Suppressor macrophage (primary cell): ENCODE data around the gene CCL16.
"Not testable (repeated sequence)": the region's sequence is repeated elsewhere in the genome, so short reads cannot be mapped to it uniquely, and the experiment has no call there.

Source experiments
- DNase-seq, 4 experiments: peaks; one replicate each; pipeline ENCODE4 v3.0.0-alpha.2; 2020 to 2022

Gene CCL16

DNA sequence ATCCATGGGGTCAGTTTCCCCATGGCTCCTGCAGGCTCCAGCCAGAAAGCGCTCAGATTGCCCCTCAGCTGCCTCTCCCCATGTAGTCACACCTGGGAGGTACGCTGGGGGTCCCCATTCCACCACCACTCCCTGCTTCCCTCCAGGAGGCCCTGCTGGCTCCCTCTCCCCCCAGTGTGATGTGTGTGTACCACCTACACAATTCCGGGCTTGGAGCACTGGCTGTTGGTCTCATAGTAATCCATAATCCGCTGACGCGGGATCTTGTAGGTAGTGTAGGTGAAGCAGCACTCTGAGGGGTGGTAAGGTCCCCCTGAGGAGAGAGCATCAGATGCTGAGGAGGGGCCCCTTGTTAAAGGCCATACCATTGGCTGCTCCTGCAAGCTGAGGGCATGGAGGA is 2.8 kb upstream of the CCL16 start:
- DNase-seq: no peak

DNA sequence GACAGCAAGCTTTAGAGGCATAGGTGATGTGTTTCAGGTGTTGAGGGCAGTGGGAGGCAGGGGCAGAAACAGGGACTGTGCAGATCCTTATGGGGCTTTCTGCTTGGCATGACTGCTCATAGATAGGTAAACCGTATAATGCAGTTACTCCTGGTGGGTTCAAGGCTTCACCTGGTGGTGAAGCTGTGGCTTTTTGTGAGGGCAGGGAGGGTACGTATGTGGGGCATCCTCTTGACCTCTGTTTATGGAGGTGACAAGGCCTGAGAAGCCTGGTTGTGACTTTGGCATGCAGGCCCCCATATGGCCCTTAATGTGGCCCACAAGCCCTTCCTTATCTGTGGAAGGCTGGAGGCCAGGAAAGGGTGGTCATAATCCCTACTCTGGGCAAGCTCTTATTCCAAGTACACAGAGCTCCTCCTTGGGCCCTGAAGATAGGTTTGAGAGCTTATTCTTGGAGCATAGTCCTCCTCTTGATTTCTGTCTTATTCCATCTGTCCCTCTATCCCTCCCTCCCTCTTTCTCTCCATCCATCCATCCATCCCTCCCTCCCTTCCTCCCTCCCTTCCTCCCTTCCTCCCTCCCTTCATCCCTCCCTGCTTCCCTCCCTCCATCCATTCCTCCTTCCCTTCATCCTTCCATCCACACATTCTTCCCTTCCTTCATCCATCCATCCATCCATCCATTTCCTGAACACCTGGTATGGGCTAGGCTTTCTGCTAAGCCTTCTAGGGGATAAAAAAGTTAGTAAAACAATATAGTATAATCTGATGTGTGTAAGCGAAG is 1.3 kb upstream of the CCL16 start:
- DNase-seq: no peak

DNA sequence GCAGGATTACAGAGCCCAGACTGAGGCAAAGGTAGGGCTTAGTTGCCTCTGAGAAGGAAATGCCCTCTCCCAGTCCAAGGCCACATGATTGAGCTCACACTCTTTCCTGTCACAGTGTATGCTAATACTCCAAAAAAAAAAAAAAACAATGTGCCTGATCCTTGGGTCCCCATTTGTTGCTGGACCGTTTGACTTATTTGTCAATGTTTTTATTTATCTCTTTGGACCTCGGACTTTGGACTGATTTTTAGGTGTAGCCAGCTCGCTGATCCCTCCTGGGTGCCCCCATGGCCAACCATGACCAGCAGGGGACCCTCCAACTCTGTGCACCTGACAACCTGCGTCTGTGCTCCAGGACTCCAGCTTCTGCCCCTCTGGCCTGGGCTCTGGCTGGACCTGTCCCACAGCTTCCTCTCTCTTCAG is 622 bp upstream of the CCL16 start:
- DNase-seq: peak in 1 of 4 experiments; percentile 20

DNA sequence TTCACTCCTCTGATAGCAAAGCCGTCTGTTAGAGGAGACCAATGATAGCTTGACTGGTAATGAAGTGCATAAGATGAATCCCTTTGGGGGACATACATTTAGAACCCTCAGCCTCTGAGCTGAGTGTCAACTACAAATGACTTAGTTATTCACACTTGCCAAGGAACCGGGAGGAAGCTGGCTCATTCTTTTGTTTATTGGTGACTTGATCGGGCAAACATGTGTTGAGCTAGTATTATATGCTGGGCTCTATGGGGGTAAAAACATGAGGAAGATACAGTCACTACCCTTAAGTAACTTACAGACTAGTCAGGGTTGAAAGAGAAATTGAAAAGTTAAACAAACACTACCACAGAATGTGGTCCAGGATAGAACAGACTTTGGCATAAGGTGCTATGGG is 3.0 kb downstream of the CCL16 start:
- no peak for DNase-seq

DNA sequence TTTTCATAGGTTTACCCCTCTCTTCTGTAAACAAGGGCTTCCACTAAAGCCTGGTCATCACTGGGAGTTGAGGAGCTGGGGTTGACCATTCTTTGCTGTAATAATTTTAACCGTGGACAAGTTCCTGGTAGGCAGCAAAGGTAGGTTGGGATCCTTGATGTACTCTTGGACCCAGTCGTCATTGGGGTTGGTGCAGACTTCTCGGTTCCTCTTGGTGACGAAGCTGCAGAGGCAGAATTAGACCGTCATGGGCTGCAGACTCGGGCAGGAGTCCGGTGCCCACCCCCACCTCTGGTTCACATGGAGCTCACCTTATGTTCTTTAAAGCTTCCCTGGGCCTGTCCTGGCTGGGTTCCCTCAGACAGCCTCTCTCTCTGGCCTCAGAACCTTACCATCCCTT is 3.8 kb downstream of the CCL16 start:
- no peak for DNase-seq

DNA sequence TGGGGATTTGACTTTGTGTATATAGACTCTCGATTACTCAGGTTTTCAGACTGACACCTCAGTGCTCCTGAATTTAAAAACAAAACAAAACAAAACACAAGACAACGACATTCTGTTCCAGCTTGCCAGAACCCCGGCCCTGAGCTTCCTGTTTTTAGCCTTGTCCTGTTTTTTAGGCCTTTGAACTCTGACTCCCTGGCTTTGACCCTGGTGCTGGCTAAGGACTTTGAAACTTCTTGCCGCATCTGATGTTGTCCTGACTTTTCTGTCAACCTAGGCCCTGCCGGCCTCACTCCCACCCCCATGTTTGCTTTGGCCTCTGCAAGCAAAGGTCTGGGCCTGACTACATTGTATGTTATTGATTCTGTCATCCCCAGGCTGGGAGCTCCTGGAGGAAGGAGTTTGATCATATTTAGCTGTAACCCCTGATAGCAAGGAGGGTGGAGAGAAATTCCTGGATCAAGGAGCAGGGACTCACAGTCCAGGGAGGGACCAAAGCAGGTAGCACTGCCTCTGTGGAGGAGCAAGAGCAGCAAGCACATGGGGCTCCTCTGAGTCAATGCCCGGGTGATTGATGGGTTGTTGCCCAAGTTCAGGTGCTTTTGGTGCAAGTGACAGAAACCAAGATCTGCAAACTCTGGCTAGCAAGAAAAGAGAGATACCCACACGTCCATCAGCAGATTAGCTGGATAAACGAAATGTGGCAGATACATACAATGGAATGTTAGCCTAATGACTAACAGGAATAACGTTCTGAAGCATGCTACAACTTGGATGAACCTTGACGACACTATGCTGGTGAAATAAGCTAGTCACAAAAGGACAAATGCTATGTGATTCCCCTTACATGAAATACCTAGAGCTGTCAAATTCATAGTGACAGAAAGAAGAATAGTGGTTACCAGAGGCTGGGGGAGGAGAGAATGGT is 7.7 kb downstream of the CCL16 start:
- peak; percentile 9 to 51 (median 38) for DNase-seq

DNA sequence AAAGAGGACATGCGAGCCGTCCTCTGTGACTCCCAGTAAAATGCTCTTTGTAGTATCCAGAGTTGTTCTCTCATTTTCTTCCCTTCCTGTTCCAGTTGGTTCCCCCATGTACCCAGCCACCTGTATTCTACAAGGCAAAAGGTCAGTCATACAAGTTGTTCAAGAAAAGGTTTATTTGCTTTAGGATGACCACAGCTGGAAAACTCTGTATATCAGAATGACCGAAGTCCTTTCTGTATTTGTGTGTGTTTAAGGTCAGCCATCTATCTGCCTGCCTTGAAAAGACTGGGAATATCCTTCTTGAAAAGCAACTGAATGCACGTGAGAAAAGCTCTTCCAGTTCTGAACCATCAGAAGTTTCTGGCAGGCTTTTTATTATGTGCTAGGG is 8.4 kb downstream of the CCL16 start:
- DNase-seq: no peak

DNA sequence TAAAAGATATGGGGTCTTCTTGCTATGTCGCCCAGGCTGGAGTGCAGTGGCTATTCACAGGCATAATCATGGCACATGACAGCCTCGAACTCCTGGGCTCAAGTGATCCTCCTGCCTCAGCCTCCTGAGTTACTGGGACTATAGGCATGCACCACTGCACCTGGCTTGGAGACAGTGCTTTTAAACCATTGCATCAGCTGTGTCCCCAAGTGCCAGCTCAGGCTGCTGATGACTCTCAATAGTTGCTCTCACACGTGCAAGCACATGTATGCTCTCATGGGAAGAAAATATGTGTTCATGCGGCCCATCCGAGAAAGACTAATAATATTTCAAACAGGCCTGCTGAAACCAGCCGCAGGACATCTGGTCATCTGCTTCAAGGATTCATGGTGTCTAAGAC is 8.8 kb downstream of the CCL16 start:
- no peak for DNase-seq

DNA sequence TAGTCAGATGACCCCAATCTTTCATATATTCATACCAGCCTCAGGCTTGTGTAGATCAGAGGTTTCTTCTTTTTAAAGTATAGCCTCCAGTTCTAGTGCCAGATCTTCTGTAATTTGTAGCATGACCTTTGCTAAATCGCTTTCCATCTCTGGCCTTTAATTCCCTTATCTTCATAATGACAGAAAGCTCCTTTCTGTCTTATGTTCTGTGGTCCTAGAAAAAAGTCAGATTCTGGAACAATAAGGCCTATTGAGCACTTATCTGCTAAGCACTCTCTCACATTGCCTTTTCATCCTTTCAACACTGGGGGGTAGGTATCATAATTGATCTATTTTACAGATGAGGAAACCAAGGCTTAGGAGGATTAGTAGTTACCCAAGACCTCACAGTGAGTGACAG is 9.2 kb downstream of the CCL16 start:
- no peak for DNase-seq

DNA sequence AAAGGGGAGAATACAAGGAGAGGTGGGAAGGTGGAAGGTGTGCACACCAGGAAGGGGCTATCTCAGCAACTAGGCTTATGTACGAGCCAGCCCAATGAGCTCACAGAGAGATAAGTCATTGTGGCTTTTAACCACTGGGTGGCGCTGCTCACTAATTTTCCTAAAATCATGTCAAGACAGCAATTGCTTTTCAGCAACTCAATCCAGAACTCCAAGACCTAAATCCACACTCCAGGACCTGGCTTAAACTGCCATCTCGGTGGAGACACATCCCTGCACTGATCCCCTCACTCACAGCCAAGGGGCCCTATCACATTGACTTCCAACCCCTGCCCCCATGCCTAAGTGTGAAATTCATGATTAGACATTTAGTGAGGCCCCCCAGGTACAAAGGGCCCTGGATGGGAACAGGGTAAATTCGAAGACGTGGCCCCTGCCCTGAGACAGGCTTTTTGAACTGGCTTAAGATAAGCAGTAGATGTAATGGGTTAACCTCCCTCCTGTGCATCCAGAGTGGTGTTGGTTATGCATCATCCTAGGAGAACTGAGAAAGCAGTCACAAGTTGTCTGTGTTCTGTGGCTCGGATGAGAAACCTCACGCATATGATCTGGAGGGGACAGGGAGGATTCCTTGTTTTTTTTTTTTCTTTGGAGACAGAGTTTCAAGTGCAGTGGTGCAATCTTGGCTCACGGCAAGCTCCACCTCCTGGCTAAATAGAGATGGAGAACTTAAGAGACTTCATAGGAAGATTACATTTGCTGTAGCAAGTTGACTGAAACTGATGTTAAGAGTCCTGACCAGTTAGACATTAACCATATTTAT is 11.5 kb downstream of the CCL16 start:
- DNase-seq: peak; percentile 85 to 93 (median 88)

DNA sequence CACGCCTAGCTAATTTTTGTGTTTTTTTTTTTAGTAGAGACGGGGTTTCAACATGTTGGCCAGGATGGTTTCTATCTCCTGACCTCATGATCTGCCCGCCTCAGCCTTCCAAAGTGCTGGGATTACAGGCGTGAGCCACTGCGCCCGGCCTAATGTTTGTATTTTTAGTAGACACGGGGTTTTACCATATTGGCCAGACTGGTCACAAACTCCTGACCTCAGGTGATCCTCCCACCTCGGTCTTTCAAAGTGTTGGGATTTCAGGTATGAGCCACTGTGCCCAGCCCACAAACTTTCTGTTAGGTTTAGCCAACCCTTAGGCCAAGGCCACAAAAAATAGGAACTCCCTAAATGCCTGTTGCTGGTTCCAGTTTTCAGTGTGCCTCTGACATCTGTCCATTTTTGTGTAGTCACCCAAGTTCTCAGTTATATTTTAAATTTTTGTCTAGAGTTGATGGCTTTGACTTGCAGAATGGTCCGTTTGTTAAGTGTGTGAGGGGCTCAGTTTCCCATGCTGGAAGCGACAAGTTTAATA is 12.7 kb downstream of the CCL16 start:
- DNase-seq: no peak

DNA sequence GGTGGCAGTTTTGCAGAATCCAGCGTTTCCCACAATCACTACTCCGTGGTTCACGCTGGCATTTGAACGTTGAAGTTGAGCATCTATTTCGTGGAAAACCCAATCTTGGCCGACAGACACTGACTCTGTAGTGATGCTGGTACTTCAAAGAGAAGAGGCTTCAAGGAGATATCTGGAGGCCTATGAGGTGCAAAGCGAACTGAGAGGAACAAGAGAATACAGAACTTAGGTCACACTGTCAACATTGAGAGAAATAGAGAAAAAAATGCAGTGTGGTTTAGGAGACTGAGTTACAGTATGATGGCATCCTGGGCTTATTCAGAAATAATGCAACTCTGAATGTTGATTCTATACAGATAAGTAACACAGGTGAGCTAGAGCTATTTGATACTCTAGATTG is 16.0 kb downstream of the CCL16 start:
- DNase-seq: no peak

DNA sequence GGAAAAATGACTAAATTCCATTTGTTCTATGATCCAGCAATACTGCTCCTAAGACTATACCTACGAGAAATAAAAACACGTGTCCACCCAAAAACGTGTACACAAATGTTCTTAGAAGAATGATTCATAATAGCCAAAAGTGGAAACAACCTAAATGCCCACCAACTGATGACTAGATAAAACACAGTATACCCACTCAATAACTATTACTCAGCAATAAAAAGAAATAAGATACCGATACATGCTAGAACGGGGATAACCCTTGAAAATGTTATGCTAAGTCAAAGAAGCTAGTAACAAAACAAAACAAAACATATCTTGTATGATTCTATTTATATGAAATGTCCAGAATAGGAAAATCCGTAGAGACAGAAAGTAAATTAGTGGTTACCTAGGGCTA is 17.6 kb downstream of the CCL16 start:
- DNase-seq: no peak

DNA sequence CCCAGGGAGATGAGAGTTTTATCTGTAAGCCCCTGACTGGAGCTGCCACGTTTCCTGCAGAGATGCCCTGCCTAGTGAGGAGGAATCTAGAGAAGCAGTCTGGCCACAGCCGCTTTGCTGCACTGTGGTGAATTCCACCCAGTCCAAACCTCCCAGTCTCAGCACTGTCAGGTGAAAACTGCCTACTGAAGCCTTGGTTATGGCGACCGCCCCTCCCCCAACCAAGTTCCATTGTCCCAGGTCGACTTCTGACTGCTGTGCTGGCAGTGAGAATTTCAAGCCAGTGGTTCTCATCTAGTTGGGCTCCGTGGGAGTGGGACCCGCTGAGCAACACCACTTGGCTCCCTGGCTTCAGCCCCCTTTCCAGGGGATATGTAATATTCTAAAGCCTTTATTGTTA is 27.6 kb downstream of the CCL16 start:
- no peak for DNase-seq

DNA sequence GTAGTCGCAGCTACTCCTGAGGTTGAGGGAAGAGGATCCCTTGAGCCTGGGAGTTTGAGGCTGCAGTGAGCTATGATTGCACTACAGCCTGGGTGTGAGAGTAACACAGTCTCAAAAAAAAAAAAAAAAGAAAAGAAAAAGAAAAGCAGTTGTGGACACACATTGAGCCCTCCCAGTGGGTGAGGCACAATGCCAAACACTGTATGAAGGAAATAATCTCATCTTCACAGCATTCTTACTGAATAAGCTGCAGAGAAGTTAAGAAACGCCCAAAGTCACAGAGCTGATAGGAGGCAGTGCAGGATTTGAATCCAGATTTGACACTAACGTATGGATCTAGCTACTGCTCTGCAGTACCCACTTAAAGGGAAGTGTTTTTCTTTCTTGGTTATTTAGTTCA is 31.9 kb downstream of the CCL16 start:
- no peak for DNase-seq

DNA sequence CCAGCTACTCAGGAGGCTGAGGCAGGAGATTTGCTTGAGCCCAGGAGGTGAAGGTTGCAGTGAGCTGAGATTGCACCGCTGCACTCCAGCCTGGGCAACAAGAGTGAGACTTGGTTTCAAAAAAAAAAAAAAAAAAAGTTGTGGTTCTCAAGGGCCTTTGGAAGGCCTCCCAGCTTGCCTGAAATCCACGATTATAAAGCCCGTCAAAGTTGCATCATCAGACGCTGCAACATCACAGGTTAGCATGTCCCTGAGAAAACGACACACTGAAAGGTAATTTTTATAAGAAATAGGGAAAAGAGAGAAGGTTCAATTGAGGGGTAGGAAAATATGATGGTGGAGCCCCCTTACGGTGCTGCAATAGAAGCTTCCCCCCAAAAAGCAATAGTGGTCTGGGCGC is 33.2 kb downstream of the CCL16 start:
- DNase-seq: no peak

DNA sequence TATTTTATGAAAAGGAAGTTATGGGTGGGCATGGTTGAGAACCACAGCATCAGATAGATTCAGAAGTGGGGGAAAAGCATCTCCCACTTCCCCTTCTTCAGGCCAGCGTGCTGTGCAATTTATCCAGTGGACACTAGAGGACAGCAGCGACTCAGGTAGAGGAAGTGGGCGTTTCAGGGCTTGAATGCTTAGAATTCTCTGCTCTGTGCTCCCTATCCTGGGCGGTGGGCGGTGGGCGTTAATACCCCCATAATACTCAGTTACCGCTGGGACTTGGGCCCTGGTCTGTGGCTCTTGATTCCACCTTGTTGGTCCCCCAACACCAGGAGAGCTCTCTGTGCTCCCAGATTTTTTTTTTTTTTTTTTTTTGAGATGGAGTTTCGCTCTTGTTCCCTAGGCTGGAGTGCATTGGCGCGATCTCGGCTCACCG is 34.1 kb downstream of the CCL16 start:
- peak; percentile 55 to 77 (median 74) for DNase-seq

DNA sequence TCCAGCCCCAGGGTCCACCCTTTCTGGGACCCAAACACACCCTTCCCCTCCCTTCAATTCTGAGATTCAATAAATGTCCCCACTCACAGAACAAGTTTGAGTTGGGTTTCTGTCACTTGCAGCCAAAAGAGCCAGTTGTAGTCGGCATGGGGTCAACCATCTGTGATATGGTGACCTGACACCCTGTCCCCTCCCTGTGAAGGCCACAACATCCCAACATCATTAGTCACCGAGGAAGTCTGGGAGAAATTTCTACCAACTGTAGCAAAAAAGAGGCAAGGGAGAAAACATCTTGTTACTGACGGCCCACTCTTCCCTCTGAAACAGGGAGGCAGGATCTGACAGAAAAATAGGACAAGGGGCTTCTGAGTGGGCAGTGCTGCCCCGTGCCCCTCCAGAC is 37.1 kb downstream of the CCL16 start:
- DNase-seq: no peak

DNA sequence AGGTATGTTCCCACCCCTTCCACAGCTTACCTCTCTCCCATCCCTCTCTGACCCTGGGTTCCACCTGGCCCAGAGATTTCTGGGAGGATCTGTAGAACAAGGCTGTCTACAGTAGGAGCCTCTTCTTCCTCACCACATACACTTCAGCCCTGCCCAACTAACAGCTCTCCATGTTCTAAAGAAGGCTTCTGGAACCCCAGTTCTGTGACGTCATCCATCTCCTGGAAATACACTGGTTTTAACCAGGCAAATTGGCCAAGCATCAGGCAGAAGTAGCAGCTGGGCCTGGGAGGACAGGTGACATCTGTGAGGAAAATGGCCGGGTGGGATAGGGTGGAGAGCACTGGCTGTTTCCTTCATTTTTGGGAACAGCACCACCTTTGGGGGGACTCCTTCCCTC is 37.8 kb downstream of the CCL16 start, which contains the start of gene LYZL6:
LYZL6 (minus strand) TSS at position 177 of the 400 bp plus-strand sequence. CDS start 4,357 bp downstream, outside the sequence.
- DNase-seq: no peak

DNA sequence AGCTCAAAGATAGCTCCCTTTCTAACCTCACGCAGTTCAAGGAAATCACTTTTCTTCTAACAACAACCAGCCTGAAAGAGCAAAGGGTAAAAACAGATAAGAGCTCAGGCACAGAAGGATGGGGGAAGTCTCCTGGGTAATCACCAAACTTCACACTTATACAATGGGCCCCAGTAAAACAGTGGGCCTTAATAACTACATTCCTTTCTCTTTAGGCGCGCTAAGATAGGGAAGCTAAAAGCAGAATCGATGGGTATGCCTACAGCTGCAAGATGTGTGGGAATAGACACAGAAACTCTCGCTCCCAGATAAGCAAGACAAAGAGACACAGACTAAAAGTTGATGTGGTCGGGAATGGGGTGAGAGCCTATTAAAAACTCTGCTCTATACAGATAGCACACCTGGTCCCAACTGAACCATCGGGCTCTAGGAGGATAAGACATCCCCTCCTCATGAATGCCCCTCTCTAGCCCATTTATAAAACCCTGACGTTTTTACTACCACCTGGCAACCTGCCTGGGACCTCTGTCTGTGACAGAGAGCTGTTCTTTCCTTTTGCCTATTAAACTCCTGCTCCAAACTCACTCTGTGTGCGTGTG is 38.6 kb downstream of the CCL16 start:
- DNase-seq: no peak

DNA sequence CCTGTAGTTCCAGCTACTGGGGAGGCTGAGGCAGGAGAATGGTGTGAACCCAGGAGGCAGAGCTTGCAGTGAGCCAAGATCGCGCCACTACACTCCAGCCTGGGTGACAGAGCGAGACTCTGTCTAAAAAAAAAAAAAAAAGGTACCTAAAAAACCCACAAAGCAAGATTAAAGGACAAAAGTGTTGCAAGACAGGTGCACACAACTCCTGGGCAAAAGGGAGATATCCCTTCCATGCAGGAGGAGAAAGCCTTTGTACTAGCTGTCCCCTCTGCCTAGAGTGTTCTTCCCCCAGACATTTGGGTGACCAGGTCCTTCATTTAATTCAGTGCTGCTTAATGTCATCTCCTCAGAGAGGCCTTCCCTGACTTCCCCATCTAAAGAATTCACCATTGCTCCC is 42.8 kb downstream of the CCL16 start:
- not testable (repeated sequence) for DNase-seq

DNA sequence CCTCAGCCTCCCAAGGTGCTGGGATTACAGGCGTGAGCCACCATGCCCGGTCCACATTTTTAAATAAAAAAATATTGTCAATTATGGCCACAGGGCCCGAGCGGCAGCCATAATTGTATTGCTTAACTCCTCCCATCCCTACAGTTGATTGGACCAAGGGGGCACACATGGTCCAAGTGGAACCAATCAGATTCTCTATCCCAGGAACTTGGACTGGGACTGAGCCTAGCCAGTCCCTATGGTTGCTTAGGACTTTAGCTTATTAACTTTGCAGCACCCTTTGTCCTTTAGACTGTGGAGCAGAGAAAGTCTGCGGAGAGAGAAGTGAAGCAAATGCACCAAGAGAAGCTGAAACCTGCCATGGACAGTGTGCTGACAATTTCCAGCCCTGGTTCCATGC is 45.2 kb downstream of the CCL16 start:
- DNase-seq: no peak
